HCT116 (cell line): Measurements from ENCODE around the gene QKI. TPM values are rescaled to one million over a fixed set of nuclear protein-coding genes. Genes with fewer than 3 reads are reported as not detected.

Source experiments
- ATAC-seq: fragments of 200-7000 bp; cut with Tn5 transposase; 2 replicates; pipeline ENCODE4 v1.9.1; 2020; ENCODE audit warnings: mild to moderate bottlenecking, moderate library complexity
- BruUV-seq: library from RNA; stranded (reverse); fragments of 400-500 nt; replicated peaks from 2 replicates; lab custom pipeline; 2021; lab: Mats Ljungman, UMichigan
- CTCF ChIA-PET: fragments of 300-600 bp; sonication (Branson Sonifier 250); formaldehyde crosslinking; loops from one replicate; lab custom pipeline; 2021; ENCODE audit warnings: antibody characterized with exemption; lab: Charles Lee
- POLR2A ChIA-PET: fragments of 300-600, 350-600 bp; sonication (Branson Sonifier 250); formaldehyde crosslinking; loops from one replicate; lab custom pipeline; 2021; ENCODE audit warnings: antibody characterized with exemption; lab: Charles Lee
- RAD21 ChIA-PET, 2 experiments: fragments of 300-600 bp; sonication (Branson Sonifier 250); formaldehyde crosslinking; loops; one replicate each; lab custom pipeline; 2023; ENCODE audit warnings: low total read pairs in 2 of 2; ENCODE audit not compliant: uncharacterized antibody in 2 of 2, unreplicated experiment in 2 of 2, low non-redundant PET in 1 of 2; lab: Charles Lee
- DNase-seq: peaks from one replicate; pipeline ENCODE4 v3.0.0-alpha.2; 2010; ENCODE audit warnings: low read depth, low spot score
- H2AFZ ChIP-seq: fragments of 200-600 bp; shearing (Covaris generic), sonication (generic); 2 replicates; pipeline ENCODE4 v1.6.1; 2017; ENCODE audit warnings: low read depth, mixed run types, mixed read lengths, antibody characterized with exemption, low read length; ENCODE audit not compliant: poor library complexity, severe bottlenecking
- H3K27ac ChIP-seq: 2 replicates; pipeline ENCODE4 v1.5.1; 2012; ENCODE audit warnings: low read depth, low read length
- H3K27me3 ChIP-seq: fragments of 200-600 bp; sonication (generic); 2 replicates; pipeline ENCODE4 v1.6.1; 2016; ENCODE audit warnings: mixed run types, low read length, mixed read lengths; ENCODE audit not compliant: insufficient read depth
- H3K36me3 ChIP-seq, 2 experiments: fragments of 200-500 bp in 1 of 2; fragments of 200-600 bp in 1 of 2; sonication (Bioruptor generic) in 1 of 2; sonication (generic) in 1 of 2; 2 replicates each; pipeline versions ENCODE4 v1.5.1 to v1.6.1; 2014 to 2016; ENCODE audit warnings: low read length in 2 of 2, inconsistent platforms in 1 of 2, mixed read lengths in 1 of 2, mixed run types in 1 of 2; ENCODE audit not compliant: insufficient read depth in 2 of 2, control insufficient read depth in 1 of 2
- H3K4me1 ChIP-seq, 2 experiments: fragments of 200-600 bp in 1 of 2; sonication (generic) in 1 of 2; 2 replicates each; pipeline versions ENCODE4 v1.5.1 to v1.6.1; 2012 to 2017; ENCODE audit warnings: low read length in 2 of 2, inconsistent platforms in 1 of 2, mild to moderate bottlenecking in 1 of 2, mixed read lengths in 1 of 2, mixed run types in 1 of 2, moderate library complexity in 1 of 2; ENCODE audit not compliant: insufficient read depth in 2 of 2, control insufficient read depth in 1 of 2
- H3K4me2 ChIP-seq: fragments of 200-600 bp; sonication (generic); 2 replicates; pipeline ENCODE4 v1.6.1; 2017; ENCODE audit warnings: mixed run types, low read length, mixed read lengths
- H3K4me3 ChIP-seq, 2 experiments: fragments of 200-600 bp in 1 of 2; sonication (generic) in 1 of 2; replicated peaks in 1 of 2; 2 replicates each; pipeline ENCODE4 v1.5.1; 2011 to 2016; ENCODE audit warnings: low read length in 2 of 2, control low read depth in 1 of 2, low read depth in 1 of 2, mild to moderate bottlenecking in 1 of 2, mixed read lengths in 1 of 2, mixed run types in 1 of 2
- H3K79me2 ChIP-seq: fragments of 200-600 bp; sonication (generic); 2 replicates; pipeline ENCODE4 v1.6.1; 2017; ENCODE audit warnings: mild to moderate bottlenecking, mixed run types, low read length, moderate library complexity, mixed read lengths; ENCODE audit not compliant: insufficient read depth
- H3K9ac ChIP-seq: fragments of 200-600 bp; sonication (generic); 2 replicates; pipeline ENCODE4 v1.6.1; 2016; ENCODE audit warnings: low read length, mixed read lengths
- H3K9me2 ChIP-seq: fragments of 200-600 bp; sonication (generic), shearing (Covaris generic); 2 replicates; pipeline ENCODE4 v1.6.1; 2017; ENCODE audit warnings: mixed run types, mild to moderate bottlenecking, moderate library complexity; ENCODE audit not compliant: insufficient read depth
- H3K9me3 ChIP-seq, 2 experiments: fragments of 200-500 bp in 1 of 2; fragments of 200-600 bp in 1 of 2; sonication (Bioruptor generic) in 1 of 2; sonication (generic) in 1 of 2; 2 replicates each; pipeline ENCODE4 v1.6.1; 2014 to 2017; ENCODE audit warnings: low read length in 2 of 2, mixed read lengths in 2 of 2, inconsistent platforms in 1 of 2, low read depth in 1 of 2, mild to moderate bottlenecking in 1 of 2, mixed run types in 1 of 2, moderate library complexity in 1 of 2; ENCODE audit not compliant: control insufficient read depth in 1 of 2, insufficient read depth in 1 of 2
- H4K20me1 ChIP-seq: fragments of 200-600 bp; sonication (generic), shearing (Covaris generic); 2 replicates; pipeline ENCODE4 v1.6.1; 2017; ENCODE audit warnings: mixed run types, mild to moderate bottlenecking, moderate library complexity; ENCODE audit not compliant: insufficient read depth
- EGR1 ChIP-seq: IDR thresholded peaks from 2 replicates; pipeline ENCODE4 v1.6.1; 2012; ENCODE audit warnings: low read depth
- POLR2A ChIP-seq: IDR thresholded peaks from 2 replicates; pipeline ENCODE4 v1.7.0; 2011; ENCODE audit warnings: borderline replicate concordance; ENCODE audit not compliant: insufficient read depth, insufficient read length; ENCODE audit errors: extremely low read depth
- SP1 ChIP-seq: IDR thresholded peaks from 2 replicates; pipeline ENCODE4 v1.6.1; 2012; ENCODE audit warnings: low read depth
- YY1 ChIP-seq: IDR thresholded peaks from 2 replicates; pipeline ENCODE4 v1.6.1; 2011; ENCODE audit warnings: low read length, low read depth, moderate library complexity, mild to moderate bottlenecking; ENCODE audit not compliant: insufficient replicate concordance; ENCODE audit errors: extremely low read depth
- ZFX ChIP-seq: fragments of 450-650 bp; IDR thresholded peaks from 2 replicates; pipeline ENCODE4 v1.6.1; 2017
- intact Hi-C: fragments of 100-400 bp; cut with micrococcal nuclease; formaldehyde crosslinking; loops from 2 replicates; pipeline ENCODE4 v1.10.0; 2022
- total RNA-seq: library from RNA; stranded (reverse); gene quantifications from one replicate; pipeline ENCODE4 v1.2.1, GENCODE V29; 2021; ENCODE audit not compliant: unreplicated experiment
- TF ChIP-seq, protein P1 (sequence below): IDR thresholded peaks from 2 replicates; pipeline ENCODE4 v1.6.1; 2012; ENCODE audit warnings: low read depth
- TF ChIP-seq, protein P2 (sequence below), 3 experiments: fragments of 200-600 bp in 1 of 3; sonication (generic) in 1 of 3; IDR thresholded peaks in 2 of 3; conservative IDR thresholded peaks in 1 of 3; 2 replicates each; pipeline ENCODE4 v1.5.1; 2012 to 2017; ENCODE audit warnings: low read depth in 2 of 3, low read length in 2 of 3, antibody characterized with exemption in 1 of 3, borderline replicate concordance in 1 of 3, control low read depth in 1 of 3, mild to moderate bottlenecking in 1 of 3, mixed read lengths in 1 of 3, mixed run types in 1 of 3, moderate library complexity in 1 of 3; ENCODE audit not compliant: insufficient read depth in 1 of 3

Gene QKI
- total RNA-seq, 1 experiment from 2014 or later: 35.3 TPM

DNA sequence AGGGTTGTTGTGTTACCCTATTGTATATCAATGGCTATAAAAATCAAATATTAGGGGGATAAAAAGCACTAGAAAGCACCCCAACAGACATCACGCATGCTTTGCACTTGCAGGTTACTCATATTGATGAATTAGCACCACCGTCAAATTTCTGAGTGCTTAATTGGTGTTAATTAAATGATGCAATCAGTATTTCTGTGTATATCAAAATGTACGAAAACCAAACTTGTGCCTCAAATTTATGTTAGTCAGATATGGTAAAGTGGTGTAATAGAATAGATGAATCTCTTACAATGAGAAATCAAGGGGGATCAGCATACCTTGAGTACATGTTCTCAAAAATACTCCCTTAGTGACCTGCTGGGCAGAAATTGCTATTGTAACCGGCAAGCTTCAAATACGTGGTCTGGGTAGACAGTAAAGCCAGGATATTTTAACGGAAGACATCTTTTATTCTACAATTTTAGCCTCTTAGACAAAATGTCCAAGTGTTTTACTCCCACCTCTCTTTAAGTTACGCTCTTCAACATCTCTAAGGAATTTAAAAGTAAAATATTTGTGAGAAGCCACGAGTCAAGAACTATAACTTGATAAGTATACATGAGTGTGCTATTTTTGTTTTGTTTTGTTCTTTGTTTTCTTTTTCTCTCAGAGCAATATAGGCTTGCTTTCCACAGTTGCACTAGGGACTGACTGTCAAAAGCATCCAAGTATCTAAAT is 166.0 kb downstream of the QKI start (continued):
- TF ChIP-seq, protein P1, sequence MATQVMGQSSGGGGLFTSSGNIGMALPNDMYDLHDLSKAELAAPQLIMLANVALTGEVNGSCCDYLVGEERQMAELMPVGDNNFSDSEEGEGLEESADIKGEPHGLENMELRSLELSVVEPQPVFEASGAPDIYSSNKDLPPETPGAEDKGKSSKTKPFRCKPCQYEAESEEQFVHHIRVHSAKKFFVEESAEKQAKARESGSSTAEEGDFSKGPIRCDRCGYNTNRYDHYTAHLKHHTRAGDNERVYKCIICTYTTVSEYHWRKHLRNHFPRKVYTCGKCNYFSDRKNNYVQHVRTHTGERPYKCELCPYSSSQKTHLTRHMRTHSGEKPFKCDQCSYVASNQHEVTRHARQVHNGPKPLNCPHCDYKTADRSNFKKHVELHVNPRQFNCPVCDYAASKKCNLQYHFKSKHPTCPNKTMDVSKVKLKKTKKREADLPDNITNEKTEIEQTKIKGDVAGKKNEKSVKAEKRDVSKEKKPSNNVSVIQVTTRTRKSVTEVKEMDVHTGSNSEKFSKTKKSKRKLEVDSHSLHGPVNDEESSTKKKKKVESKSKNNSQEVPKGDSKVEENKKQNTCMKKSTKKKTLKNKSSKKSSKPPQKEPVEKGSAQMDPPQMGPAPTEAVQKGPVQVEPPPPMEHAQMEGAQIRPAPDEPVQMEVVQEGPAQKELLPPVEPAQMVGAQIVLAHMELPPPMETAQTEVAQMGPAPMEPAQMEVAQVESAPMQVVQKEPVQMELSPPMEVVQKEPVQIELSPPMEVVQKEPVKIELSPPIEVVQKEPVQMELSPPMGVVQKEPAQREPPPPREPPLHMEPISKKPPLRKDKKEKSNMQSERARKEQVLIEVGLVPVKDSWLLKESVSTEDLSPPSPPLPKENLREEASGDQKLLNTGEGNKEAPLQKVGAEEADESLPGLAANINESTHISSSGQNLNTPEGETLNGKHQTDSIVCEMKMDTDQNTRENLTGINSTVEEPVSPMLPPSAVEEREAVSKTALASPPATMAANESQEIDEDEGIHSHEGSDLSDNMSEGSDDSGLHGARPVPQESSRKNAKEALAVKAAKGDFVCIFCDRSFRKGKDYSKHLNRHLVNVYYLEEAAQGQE: no peak
- TF ChIP-seq EGR1: no peak

DNA sequence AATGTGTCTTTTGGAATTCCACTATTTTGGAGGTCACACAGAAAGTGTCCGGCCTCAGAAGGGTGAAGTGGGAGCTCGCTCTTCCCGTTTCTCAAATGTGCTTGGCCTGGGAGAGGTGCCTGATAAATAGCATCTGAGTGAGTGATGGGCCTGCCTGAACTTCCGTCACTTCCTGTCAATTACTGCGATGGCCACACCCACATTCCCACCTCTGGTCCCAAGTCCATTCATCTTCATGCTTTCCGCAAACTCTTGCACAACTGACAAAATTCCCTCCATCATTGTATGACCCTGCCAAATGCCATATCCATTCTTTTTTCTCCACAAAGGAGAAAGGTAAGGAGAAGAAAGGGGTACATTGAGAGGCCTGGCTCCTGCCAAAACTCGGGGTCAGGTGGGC is 169.0 kb downstream of the QKI start:
- POLR2A ChIA-PET: no interaction called here
- no peak overlapping the region for H3K4me2 ChIP-seq
- RAD21 ChIA-PET: no interaction called here
- no TSS peak for BruUV-seq
- H3K79me2 ChIP-seq: no peaks in the 10 kb centered on the region
- no peaks in the 10 kb centered on the region for H4K20me1 ChIP-seq
- H3K9me3 ChIP-seq: no peaks in the 10 kb centered on the region
- H2AFZ ChIP-seq: no peak overlapping the region
- peaks cover 7 to 40% of the 10 kb centered on the region in 2 experiments; a peak in 3 of 4 replicates for H3K4me1 ChIP-seq
- intact Hi-C loops: no loop called here
- CTCF ChIA-PET: no interaction called here
- ATAC-seq (no peak), DNase-seq (no peak)
- H3K36me3 ChIP-seq: no peaks in the 10 kb centered on the region
- H3K27me3 ChIP-seq: no peaks in the 10 kb centered on the region
- H3K27ac ChIP-seq: no peak overlapping the region
- H3K9me2 ChIP-seq: no peaks in the 10 kb centered on the region
- no peak overlapping the region for H3K9ac ChIP-seq
- TF ChIP-seq ZFX (no peak), YY1 (no peak), SP1 (no peak), POLR2A (no peak)
- TF ChIP-seq, protein P2, sequence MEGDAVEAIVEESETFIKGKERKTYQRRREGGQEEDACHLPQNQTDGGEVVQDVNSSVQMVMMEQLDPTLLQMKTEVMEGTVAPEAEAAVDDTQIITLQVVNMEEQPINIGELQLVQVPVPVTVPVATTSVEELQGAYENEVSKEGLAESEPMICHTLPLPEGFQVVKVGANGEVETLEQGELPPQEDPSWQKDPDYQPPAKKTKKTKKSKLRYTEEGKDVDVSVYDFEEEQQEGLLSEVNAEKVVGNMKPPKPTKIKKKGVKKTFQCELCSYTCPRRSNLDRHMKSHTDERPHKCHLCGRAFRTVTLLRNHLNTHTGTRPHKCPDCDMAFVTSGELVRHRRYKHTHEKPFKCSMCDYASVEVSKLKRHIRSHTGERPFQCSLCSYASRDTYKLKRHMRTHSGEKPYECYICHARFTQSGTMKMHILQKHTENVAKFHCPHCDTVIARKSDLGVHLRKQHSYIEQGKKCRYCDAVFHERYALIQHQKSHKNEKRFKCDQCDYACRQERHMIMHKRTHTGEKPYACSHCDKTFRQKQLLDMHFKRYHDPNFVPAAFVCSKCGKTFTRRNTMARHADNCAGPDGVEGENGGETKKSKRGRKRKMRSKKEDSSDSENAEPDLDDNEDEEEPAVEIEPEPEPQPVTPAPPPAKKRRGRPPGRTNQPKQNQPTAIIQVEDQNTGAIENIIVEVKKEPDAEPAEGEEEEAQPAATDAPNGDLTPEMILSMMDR (IDR thresholded peaks at IDR 0.05 in 2 of 3, conservative IDR thresholded peaks at IDR 0.05 in 1 of 3; ENCODE audit: borderline replicate concordance in 1 of 3, insufficient read depth in 1 of 3, low read depth in 2 of 3, low read length in 2 of 3): no peak
- no peak overlapping the region for H3K4me3 ChIP-seq
